Measurements from ENCODE around the gene AHRR. TPM values are rescaled to one million over a fixed set of nuclear protein-coding genes. Genes with fewer than 3 reads are reported as not detected.

Gene AHRR
- total and polyA plus RNA-seq, 9 of the 15 experiments (the other 6 are each of a cell fraction or from before 2014, with no cell fraction given), result 0.06 to 1.6 (median 0.75) TPM; not detected in 1

- Histone ChIP-seq H3K4me3 (no peak overlapping the region), H3K79me2 (ENCODE audit: control insufficient read depth, insufficient read depth, low read length) (peaks cover under 1% of the 10 kb centered on the region; the same call in 1 of the 3 replicates), H3K27ac (ENCODE audit: extremely low read depth, low read depth, low read length) (no peak overlapping the region), H3K9me3 (replicated peaks; ENCODE audit: control insufficient read depth, insufficient read depth, low read depth, low read length) (no peaks in the 10 kb centered on the region), H3K4me2 (ENCODE audit: insufficient read depth, low read length) (no peak overlapping the region), H3K9ac (ENCODE audit: insufficient read depth in 1 of 2, low read depth in 2 of 2, low read length in 2 of 2) (peak overlapping the region in 1 of 2 experiments; percentile 54; a peak in 1 of 4 replicates), H3K4me1 (replicated peaks in 1 of 2; ENCODE audit: control insufficient read depth in 2 of 2, insufficient read depth in 2 of 2, low read length in 2 of 2) (peaks cover under 1 to 36% of the 10 kb centered on the region in 2 experiments; a peak in 3 of 5 replicates), H3K36me3 (ENCODE audit: control insufficient read depth, insufficient read depth, low read length) (peaks cover 56% of the 10 kb centered on the region; the same call in 2 of the 3 replicates), H4K20me1 (replicated peaks; ENCODE audit: control insufficient read depth, insufficient read depth, low read length) (no peaks in the 10 kb centered on the region), H2AFZ (ENCODE audit: low read depth, low read length) (no peak overlapping the region), H3K27me3 (ENCODE audit: control insufficient read depth in 2 of 2, insufficient read depth in 2 of 2, low read length in 2 of 2) (no peaks in the 10 kb centered on the region), H3K9me1 (ENCODE audit: control insufficient read depth, insufficient read depth, low read length) (no peaks in the 10 kb centered on the region)
- WGBS (ENCODE audit: insufficient coverage, low coverage, missing lambda C conversion rate), result 89% methylated on average over 25 of the region's 29 CpGs
- in situ Hi-C loops (cut with MboI) (no loop called here), intact Hi-C loops (cut with micrococcal nuclease) (no loop called here)
- FAIRE-seq, result no peak
- POLR2A ChIA-PET, result no interaction called here
- BruUV-seq (replicated peaks), result no TSS peak
- CTCF ChIA-PET (ENCODE audit: low intra/inter-chr PET ratio), result no interaction called here
- no peak for DNase-seq (ENCODE audit: extremely low read depth in 1 of 4, low spot score in 3 of 4)
- TF ChIP-seq ZBTB12 (CRISPR knock-in tag; IDR thresholded peaks at IDR 0.05), result no peak
- no peak for TF ChIP-seq FOXO4 (CRISPR knock-in tag; IDR thresholded peaks at IDR 0.05)
- no peak for TF ChIP-seq SNAPC5 (CRISPR knock-in tag; IDR thresholded peaks at IDR 0.05)
- no peak for TF ChIP-seq TAF9B (IDR thresholded peaks at IDR 0.05; ENCODE audit: partially characterized antibody)
- TF ChIP-seq SUPT5H (IDR thresholded peaks at IDR 0.05), result no peak
- no peak for TF ChIP-seq RBM39 (optimal IDR thresholded peaks at IDR 0.05; ENCODE audit: low read depth, low read length)
- TF ChIP-seq PHF21A (IDR thresholded peaks at IDR 0.05; ENCODE audit: borderline replicate concordance, low read depth), result no peak
- TF ChIP-seq MED1 (CRISPR knock-in tag; IDR thresholded peaks at IDR 0.05; ENCODE audit: borderline replicate concordance), result no peak
- no peak for ATAC-seq
Measured at GRCh38 chr5:465591-466403, 144.3 kb downstream of the AHRR start.
